Measurements from ENCODE around the gene ZNF143. TPM values are rescaled to one million over a fixed set of nuclear protein-coding genes. Genes with fewer than 3 reads are reported as not detected.

The ZNF143 gene
- total RNA-seq, 1 experiment from 2014 or later: 30.2 TPM

- ChIA-PET CTCF (no interaction called here), POLR2A (interaction anchor here (0.7 to 1.9 kb wide), 4 partner anchors 17 to 384 kb away, joined by 3 to 18 read pairs (median 4); partner anchors contain the start of gene WEE1)
- TSS peak; percentile 98 for BruUV-seq (replicated peaks)
- intact Hi-C loops (cut with micrococcal nuclease; ENCODE audit: unreplicated experiment) (loop anchor here (5.0 kb wide), 1 partner anchor 106 kb away; no protein-coding TSS in a partner anchor), in situ Hi-C loops (cut with HindIII; ENCODE audit: low pct_unique_long_range_greater_than_20kb, low sequenced_read_pairs) (no loop called here)
- Histone ChIP-seq H3K4me3 (ENCODE audit: low read depth in 2 of 2, low read length in 2 of 2) (peak overlapping the region; percentile 67 to 80), H3K27ac (ENCODE audit: low read length) (peak overlapping the region; percentile 98), H3K27me3 (ENCODE audit: control insufficient read depth, insufficient read depth, low read length) (no peaks in the 10 kb centered on the region), H3K36me3 (ENCODE audit: control insufficient read depth, insufficient read depth, low read length) (no peaks in the 10 kb centered on the region; the same call in 1 of the 2 replicates), H3K9me3 (ENCODE audit: control insufficient read depth, insufficient read depth, low read depth, low read length) (no peaks in the 10 kb centered on the region), H3K4me1 (ENCODE audit: control insufficient read depth, insufficient read depth, low read length) (peaks cover 23% of the 10 kb centered on the region)
- ATAC-seq: no peak
- no peak for DNase-seq (ENCODE audit: low read depth, low spot score)
- no peak for TF ChIP-seq TCF7L2 (IDR thresholded peaks at IDR 0.05; ENCODE audit: low read depth, low read length)
- TF ChIP-seq SIN3A (IDR thresholded peaks at IDR 0.05; ENCODE audit: borderline replicate concordance, insufficient read depth, low read depth, low read length): no peak
- TF ChIP-seq CTCF (IDR thresholded peaks at IDR 0.05): no peak
- no peak for TF ChIP-seq REST (IDR thresholded peaks at IDR 0.05; ENCODE audit: insufficient read depth in 1 of 2, low read depth in 2 of 2, low read length in 1 of 2)
- TF ChIP-seq POLR2AphosphoS5 (IDR thresholded peaks at IDR 0.05; ENCODE audit: low read depth, low read length): no peak; the same call in 1 of the 2 replicates
Observed at GRCh38 chr11:9461760-9462134, 935 bp downstream of the ZNF143 start.

GRCh38 chr11:9462172-9462799, 1.5 kb downstream of the ZNF143 start:
- ChIA-PET CTCF (no interaction called here), POLR2A (interaction anchor here (0.5 to 0.7 kb wide), 3 partner anchors 18 to 235 kb away, joined by 3 to 4 read pairs (median 4); no protein-coding TSS in a partner anchor)
- Histone ChIP-seq H3K27me3 (ENCODE audit: control insufficient read depth, insufficient read depth, low read length) (no peaks in the 10 kb centered on the region), H3K9me3 (ENCODE audit: control insufficient read depth, insufficient read depth, low read depth, low read length) (no peaks in the 10 kb centered on the region), H3K27ac (ENCODE audit: low read length) (peak overlapping the region; percentile 98), H3K4me3 (ENCODE audit: low read depth in 2 of 2, low read length in 2 of 2) (peak overlapping the region in 1 of 2 experiments; percentile 67; a peak in 3 of 4 replicates), H3K4me1 (ENCODE audit: control insufficient read depth, insufficient read depth, low read length) (peaks cover 23% of the 10 kb centered on the region), H3K36me3 (ENCODE audit: control insufficient read depth, insufficient read depth, low read length) (no peaks in the 10 kb centered on the region; the same call in 1 of the 2 replicates)
- ATAC-seq (no peak), DNase-seq (ENCODE audit: low read depth, low spot score) (no peak)
- intact Hi-C loops (cut with micrococcal nuclease; ENCODE audit: unreplicated experiment): loop anchor here (5.0 kb wide), 1 partner anchor 105 kb away; no protein-coding TSS in a partner anchor
- BruUV-seq (replicated peaks): no TSS peak
- in situ Hi-C loops (cut with HindIII; ENCODE audit: low pct_unique_long_range_greater_than_20kb, low sequenced_read_pairs): no loop called here
- TF ChIP-seq TCF7L2 (IDR thresholded peaks at IDR 0.05; ENCODE audit: low read depth, low read length): no peak
- no peak for TF ChIP-seq POLR2AphosphoS5 (IDR thresholded peaks at IDR 0.05; ENCODE audit: low read depth, low read length)
- no peak for TF ChIP-seq REST (IDR thresholded peaks at IDR 0.05; ENCODE audit: insufficient read depth in 1 of 2, low read depth in 2 of 2, low read length in 1 of 2)
- no peak for TF ChIP-seq SIN3A (IDR thresholded peaks at IDR 0.05; ENCODE audit: borderline replicate concordance, insufficient read depth, low read depth, low read length)
- no peak for TF ChIP-seq CTCF (IDR thresholded peaks at IDR 0.05)

All from Panc1 (cell line).